HEK293T (cell line): Measurements from ENCODE around the gene NOS1.

Experiments
- FOXM1 ChIP-seq: fragments of 450-650 bp; IDR thresholded peaks from 2 replicates; pipeline ENCODE4 v1.6.1; 2017; ENCODE audit warnings: mild to moderate bottlenecking, borderline replicate concordance
- NFRKB ChIP-seq: fragments of 450-650 bp; IDR thresholded peaks from 2 replicates; pipeline ENCODE4 v1.6.1; 2016; ENCODE audit warnings: mild to moderate bottlenecking, moderate library complexity
- SP1 ChIP-seq: fragments of 450-650 bp; IDR thresholded peaks from 2 replicates; pipeline ENCODE4 v1.6.1; 2017
- SUZ12 ChIP-seq: fragments of 450-650 bp; IDR thresholded peaks from 2 replicates; pipeline ENCODE4 v1.6.1; 2016; ENCODE audit warnings: mild to moderate bottlenecking
- TARDBP ChIP-seq: fragments of 450-650 bp; IDR thresholded peaks from 2 replicates; pipeline ENCODE4 v1.6.1; 2016

- TF ChIP-seq SUZ12: no peak
- TF ChIP-seq TARDBP: no peak
- TF ChIP-seq FOXM1: no peak
- TF ChIP-seq SP1: no peak
- no peak for TF ChIP-seq NFRKB
Measured at GRCh38 chr12:117234441-117234840, 127.0 kb downstream of the NOS1 start.
